ENCODE results near the gene CCDC18. TPM values are rescaled to one million over a fixed set of nuclear protein-coding genes. Genes with fewer than 3 reads are reported as not detected.

CCDC18 gene
- total and polyA plus RNA-seq, 4 donors: 2.7 to 8.5 (median 7.2) TPM

- Histone ChIP-seq H3K4me3 (ENCODE audit: low read depth in 1 of 3, low read length in 3 of 3) (no peak overlapping the region), H3K9ac (ENCODE audit: low read depth in 1 of 2, low read length in 2 of 2) (no peak overlapping the region), H3K27me3 (ENCODE audit: control insufficient read depth in 4 of 4, insufficient read depth in 4 of 4, low read length in 3 of 4) (no peaks in the 10 kb centered on the region), H3K9me3 (ENCODE audit: control insufficient read depth in 4 of 4, low read length in 3 of 4) (no peaks in the 10 kb centered on the region), H3K27ac (ENCODE audit: low read depth in 1 of 2, low read length in 2 of 2) (no peak overlapping the region), H3K4me1 (ENCODE audit: control insufficient read depth in 4 of 4, insufficient read depth in 4 of 4, low read length in 3 of 4) (peaks cover 1 to 19% (median 9%) of the 10 kb centered on the region in 4 donors), H3K36me3 (ENCODE audit: control insufficient read depth in 4 of 4, insufficient read depth in 3 of 4, low read depth in 1 of 4, low read length in 3 of 4) (peaks cover 0 to 6% (median 2%) of the 10 kb centered on the region in 4 donors)
- 51% methylated on average over 6 of the region's 6 CpGs for WGBS
- no peak for DNase-seq (ENCODE audit: low spot score)
- TF ChIP-seq HNF4A (conservative IDR thresholded peaks at IDR 0.05) (peak; percentile 14 to 16), CTCF (IDR thresholded peaks at IDR 0.05; ENCODE audit: low read depth, low read length, missing input control) (no peak)
Measured at GRCh38 chr1:93205892-93206566, 25.5 kb downstream of the CCDC18 start.

GRCh38 chr1:93206567-93206954 lies 26.0 kb downstream of the CCDC18 start:
- Histone ChIP-seq H3K27ac (ENCODE audit: low read depth in 1 of 2, low read length in 2 of 2) (no peak overlapping the region), H3K36me3 (ENCODE audit: control insufficient read depth in 4 of 4, insufficient read depth in 3 of 4, low read depth in 1 of 4, low read length in 3 of 4) (peaks cover 0 to 6% (median 2%) of the 10 kb centered on the region in 4 donors), H3K27me3 (ENCODE audit: control insufficient read depth in 4 of 4, insufficient read depth in 4 of 4, low read length in 3 of 4) (no peaks in the 10 kb centered on the region), H3K4me1 (ENCODE audit: control insufficient read depth in 4 of 4, insufficient read depth in 4 of 4, low read length in 3 of 4) (peaks cover 1 to 19% (median 9%) of the 10 kb centered on the region in 4 donors), H3K4me3 (ENCODE audit: low read depth in 1 of 3, low read length in 3 of 3) (no peak overlapping the region), H3K9me3 (ENCODE audit: control insufficient read depth in 4 of 4, low read length in 3 of 4) (no peaks in the 10 kb centered on the region), H3K9ac (ENCODE audit: low read depth in 1 of 2, low read length in 2 of 2) (no peak overlapping the region)
- TF ChIP-seq ATF3 (IDR thresholded peaks at IDR 0.05) (no peak), JUND (IDR thresholded peaks at IDR 0.05) (no peak), SP1 (IDR thresholded peaks at IDR 0.05) (no peak), HNF4A (conservative IDR thresholded peaks at IDR 0.05) (no peak), GABPA (IDR thresholded peaks at IDR 0.05 in 1 of 2, conservative IDR thresholded peaks at IDR 0.05 in 1 of 2) (no peak), REST (IDR thresholded peaks at IDR 0.05) (no peak), NR2F2 (IDR thresholded peaks at IDR 0.05) (no peak), EGR1 (IDR thresholded peaks at IDR 0.05; ENCODE audit: low read depth in 2 of 2) (no peak), TAF1 (conservative IDR thresholded peaks at IDR 0.05) (no peak), FOXA2 (IDR thresholded peaks at IDR 0.05) (no peak), ZBTB33 (IDR thresholded peaks at IDR 0.05) (no peak)
- no peak for DNase-seq (ENCODE audit: low spot score)
